Measurements from ENCODE around the gene IRF2BP1.
"Not testable (repeated sequence)": the region's sequence is repeated elsewhere in the genome, so short reads cannot be mapped to it uniquely, and the experiment has no call there.

Gene IRF2BP1

GRCh38 chr19:45881909-45882528, 3.9 kb downstream of the IRF2BP1 start:
- no peak for DNase-seq

DNA sequence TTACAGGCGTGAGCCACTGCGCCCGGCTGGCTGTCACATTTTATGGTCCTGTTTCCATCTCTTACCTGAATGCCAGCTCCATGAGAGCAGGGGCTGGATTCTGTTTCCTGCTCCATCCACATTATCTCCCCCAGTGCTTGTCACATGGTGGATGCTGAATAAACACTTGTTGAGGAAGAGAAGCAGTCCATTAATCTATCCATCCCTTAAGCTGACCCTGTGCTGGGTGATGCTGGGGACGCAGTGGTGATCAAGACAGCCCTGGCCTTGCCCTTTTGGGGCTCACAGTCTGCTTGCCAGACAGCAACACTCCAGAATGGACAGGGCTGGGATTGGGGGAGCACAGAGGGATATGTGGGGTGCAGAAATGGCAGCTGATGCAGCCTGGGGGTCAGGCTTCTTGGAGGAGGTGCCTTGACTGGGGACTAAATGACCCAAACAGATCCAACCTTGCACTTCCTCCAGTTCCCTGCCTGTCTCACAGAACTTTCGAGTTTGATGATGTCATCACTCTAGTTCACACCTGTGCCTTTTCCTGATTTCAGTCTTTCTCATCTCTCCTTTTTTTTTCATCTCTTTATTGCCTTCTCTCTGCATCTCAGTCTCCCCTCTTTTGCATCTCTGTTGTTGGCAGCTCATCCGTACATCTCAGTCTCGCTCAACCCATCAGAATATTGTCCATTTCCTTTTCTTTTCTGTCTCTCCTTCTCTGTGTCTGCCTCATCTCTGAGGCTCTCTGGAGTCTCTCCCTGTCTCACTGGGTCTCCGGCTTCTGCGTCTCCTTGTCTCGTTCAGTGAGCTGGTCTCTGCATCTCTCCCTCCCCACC, 4.6 kb downstream of the IRF2BP1 start:
- DNase-seq: no peak

- DNase-seq: no peak
Observed at GRCh38 chr19:45879971-45880370, 6.0 kb downstream of the IRF2BP1 start.

- DNase-seq: no peak
Observed at GRCh38 chr19:45879055-45879454, 6.9 kb downstream of the IRF2BP1 start.

GRCh38 chr19:45878043-45878794, 7.7 kb downstream of the IRF2BP1 start:
- no peak for DNase-seq

DNA sequence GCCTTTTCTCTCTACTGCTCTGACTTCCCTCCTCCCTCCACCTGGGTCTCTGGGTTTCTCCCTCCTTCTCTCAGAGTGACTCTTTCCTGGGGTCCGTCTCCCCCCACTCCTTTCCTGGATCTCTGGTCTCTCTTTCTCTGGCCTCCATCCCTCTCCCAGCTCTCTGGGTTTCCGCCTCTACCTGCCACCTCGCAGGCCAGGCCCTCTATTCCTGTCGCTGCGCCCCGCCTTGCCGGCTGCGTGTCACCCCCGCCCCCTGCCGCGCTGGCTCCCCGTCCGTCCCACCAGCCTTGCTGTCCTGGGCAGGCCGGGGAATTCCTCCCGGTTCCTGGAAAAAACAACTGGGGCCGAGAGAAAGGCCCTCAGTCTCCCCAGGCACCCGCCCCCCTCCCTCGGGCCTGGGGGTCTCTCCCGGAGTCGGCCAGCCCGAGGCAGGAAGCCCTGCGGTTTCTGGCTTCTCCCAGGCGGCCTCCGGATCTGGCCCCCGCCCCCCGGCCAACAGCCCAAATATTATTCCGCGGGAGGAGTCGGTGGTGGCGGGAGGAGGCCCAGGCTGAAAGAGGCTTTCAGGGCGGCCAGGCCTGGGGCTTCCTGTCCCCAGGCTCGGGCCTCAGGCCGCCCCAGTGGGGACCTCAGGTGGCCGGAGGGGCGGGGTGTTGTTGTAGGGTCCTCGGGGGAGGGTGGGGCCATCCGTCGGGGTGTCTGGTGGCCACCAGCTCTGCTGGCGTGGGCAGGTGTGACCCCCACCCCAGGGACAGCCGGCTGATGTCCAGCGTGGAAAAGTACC, 9.3 kb downstream of the IRF2BP1 start:
- DNase-seq: no peak

DNA sequence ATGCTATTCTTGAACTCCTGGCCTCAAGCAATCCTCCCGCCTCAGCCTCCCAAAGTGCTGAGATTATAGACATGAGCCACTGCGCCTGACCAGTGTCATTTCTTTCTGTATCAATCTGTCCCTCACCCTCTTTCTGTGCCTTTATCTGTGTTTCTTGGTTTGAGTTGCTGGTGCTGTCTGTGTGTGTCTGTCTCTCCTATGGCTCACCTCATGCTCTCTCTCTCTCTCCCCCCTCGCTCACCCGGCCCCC, 9.9 kb downstream of the IRF2BP1 start:
- no peak for DNase-seq

DNA sequence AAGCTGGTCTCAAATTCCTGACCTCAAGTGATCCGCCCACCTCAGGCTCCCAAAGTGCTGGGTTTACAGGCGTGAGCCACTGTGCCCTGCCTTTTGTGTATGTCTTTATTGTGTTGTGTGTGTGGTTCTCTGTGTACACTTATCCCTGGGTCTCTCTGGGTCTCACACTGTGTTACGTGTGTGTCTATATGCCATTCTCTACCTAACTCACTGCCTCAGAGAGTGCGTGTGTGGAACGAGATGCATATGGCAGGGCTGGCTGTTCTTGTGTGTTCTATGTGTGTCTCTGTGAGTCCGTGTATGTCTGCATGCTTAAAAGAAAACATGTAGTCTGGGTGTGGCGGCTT, 11.3 kb downstream of the IRF2BP1 start:
- DNase-seq: no peak

GRCh38 chr19:45873219-45873772, 12.6 kb downstream of the IRF2BP1 start:
- DNase-seq: no peak

DNA sequence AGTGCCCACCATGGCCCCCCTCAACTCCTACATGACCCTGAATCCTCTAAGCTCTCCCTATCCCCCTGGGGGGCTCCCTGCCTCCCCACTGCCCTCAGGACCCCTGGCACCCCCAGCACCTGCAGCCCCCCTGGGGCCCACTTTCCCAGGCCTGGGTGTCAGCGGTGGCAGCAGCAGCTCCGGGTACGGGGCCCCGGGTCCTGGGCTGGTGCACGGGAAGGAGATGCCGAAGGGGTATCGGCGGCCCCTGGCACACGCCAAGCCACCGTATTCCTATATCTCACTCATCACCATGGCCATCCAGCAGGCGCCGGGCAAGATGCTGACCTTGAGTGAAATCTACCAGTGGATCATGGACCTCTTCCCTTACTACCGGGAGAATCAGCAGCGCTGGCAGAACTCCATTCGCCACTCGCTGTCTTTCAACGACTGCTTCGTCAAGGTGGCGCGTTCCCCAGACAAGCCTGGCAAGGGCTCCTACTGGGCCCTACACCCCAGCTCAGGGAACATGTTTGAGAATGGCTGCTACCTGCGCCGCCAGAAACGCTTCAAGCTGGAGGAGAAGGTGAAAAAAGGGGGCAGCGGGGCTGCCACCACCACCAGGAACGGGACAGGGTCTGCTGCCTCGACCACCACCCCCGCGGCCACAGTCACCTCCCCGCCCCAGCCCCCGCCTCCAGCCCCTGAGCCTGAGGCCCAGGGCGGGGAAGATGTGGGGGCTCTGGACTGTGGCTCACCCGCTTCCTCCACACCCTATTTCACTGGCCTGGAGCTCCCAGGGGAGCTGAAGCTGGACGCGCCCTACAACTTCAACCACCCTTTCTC, 13.6 kb downstream of the IRF2BP1 start:
- DNase-seq: no peak

DNA sequence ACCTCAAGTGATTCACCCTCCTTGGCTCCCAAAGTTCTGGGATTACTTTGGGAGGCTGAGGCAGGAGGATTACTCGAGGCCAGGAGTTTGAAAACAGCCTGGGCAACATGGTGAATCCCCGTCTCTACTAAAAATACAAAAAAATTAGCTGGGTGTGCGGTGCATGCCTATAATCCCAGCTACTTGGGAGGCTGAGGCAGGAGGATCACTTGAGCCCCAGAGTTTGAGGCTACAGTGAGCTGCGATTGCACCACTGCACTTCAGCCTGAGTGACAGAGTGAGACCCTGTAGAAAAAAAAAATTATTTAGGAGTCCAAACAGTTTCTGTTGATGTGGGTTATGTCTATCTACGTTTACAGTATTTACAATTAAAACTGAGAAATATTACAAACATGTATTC, 15.1 kb downstream of the IRF2BP1 start:
- no peak for DNase-seq

DNA sequence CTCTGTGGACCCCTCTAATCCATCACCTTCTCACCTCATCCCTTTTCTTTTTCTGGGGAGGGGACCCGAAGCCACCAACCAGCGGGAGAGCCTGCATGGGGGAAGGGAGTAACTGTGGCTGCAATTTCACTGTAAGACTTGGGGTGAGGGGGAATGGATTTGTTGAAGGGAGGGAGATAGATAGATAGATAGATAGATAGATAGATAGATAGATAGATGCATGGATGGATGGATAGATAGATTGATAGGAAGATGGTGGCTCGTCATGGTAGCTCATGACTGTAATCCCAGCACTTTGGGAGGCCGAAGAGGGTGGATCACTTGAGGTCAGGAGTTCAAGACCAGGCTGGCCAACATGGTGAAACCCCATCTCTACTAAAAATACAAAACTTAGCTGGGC, 18.7 kb downstream of the IRF2BP1 start:
- not testable (repeated sequence) for DNase-seq

GRCh38 chr19:45866400-45867176, 19.4 kb downstream of the IRF2BP1 start:
- no peak for DNase-seq

DNA sequence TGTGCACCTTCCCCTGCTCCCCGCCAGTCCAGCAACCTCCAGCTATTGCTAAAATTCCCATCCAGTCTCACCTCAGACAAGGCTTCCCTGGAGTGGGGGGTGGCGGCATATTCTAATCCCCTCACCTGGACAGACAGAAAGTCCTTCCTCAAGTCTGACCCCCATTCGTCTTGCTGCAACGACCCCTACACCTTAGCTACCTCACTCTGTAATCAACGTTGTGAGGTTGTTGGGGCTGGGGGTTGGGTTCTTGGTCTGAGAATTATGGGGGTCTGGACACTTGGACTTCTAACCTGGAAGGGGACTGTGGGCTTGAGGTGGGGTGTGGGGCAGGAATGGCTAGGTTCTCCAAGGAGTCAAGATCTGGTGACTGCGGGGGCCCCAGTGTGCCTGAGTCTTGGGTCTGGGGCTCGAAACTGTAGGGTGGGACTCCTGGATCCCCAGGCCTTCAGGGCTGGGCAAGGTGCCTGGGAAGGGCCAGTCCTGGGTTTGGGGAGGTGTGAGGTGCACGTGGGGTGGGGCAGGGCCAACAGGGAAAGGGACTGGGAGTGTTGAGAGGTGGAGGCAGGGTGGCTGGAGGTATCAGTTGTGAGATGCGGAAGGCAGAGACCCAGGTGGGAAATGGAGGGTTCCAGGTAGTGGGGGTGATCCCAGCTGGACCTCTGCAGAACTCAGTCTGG, 20.5 kb downstream of the IRF2BP1 start:
- no peak for DNase-seq

DNA sequence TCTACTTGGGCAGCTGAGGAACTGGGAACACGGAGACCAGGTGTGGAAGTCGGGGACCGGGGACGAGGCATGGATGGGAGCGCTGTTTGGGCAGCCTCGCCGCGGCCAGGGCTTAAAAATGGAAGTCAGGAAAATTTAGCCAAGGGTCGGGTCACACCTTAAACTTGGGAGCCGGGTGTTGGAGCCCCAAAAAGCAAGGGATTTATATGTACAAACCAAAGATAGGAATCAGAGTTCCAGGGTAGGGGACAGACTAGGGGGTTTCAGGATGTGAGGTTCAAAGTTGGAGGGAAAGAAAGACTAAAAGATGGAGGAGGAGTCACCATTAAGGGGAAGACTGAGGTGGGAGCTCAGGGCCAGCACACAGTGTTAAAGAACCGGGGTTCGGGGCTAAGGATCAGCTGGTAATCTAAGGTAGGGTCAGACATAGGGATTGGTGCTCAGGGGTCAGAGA, 21.3 kb downstream of the IRF2BP1 start:
- no peak for DNase-seq

- peak in 2 of 5 donors; percentile 62 to 66 for DNase-seq
Observed at GRCh38 chr19:45863840-45864628, 21.9 kb downstream of the IRF2BP1 start, which contains the start of gene FOXA3. Gene FOXA3, plus strand, starts transcription at chr19:45864326. Its CDS starts 131 bp downstream, at chr19:45864457.

DNA sequence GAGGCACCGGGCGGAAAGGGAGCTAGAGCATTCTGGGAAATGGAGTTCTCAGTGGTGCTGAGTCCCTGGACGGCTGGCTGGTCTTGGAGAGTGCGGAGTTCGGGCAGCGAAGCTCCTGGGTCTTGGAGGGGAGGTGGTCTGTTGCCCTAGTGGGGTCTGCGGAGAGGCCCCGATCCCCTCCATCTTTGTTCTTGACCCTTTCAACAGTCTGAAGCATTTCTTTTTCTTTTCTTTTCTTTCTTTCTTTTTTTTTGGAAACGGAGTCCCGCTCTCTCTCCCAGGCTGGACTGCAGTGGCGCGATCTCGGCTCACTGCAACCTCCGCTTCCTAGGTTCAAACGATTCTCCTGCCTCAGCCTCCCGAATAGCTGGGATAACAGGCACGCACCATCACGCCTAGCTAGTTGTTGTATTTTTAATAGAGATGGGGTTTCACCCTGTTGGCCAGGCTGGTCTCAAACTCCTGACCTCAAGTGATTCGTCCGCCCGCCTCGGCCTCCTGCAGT, 22.6 kb downstream of the IRF2BP1 start:
- no peak for DNase-seq

GRCh38 chr19:45862564-45863334, 23.2 kb downstream of the IRF2BP1 start, which contains the start of gene SYMPK:
Gene SYMPK, minus strand, starts transcription at chr19:45863147. Its CDS starts 8,652 bp downstream, at chr19:45854495.
- peak; percentile 98 to 99 (median 98) for DNase-seq

GRCh38 chr19:45862271-45862563, 23.7 kb downstream of the IRF2BP1 start:
- DNase-seq: no peak

Data from T-helper 1 cell (primary cell).